ENCODE data around the gene CHCHD4.
"Not testable (repeated sequence)": the region's sequence is repeated elsewhere in the genome, so short reads cannot be mapped to it uniquely, and the experiment has no call there.

CHCHD4 gene

GRCh38 chr3:14118400-14119381 is 6.0 kb downstream of the CHCHD4 start:
- DNase-seq = no peak

DNA sequence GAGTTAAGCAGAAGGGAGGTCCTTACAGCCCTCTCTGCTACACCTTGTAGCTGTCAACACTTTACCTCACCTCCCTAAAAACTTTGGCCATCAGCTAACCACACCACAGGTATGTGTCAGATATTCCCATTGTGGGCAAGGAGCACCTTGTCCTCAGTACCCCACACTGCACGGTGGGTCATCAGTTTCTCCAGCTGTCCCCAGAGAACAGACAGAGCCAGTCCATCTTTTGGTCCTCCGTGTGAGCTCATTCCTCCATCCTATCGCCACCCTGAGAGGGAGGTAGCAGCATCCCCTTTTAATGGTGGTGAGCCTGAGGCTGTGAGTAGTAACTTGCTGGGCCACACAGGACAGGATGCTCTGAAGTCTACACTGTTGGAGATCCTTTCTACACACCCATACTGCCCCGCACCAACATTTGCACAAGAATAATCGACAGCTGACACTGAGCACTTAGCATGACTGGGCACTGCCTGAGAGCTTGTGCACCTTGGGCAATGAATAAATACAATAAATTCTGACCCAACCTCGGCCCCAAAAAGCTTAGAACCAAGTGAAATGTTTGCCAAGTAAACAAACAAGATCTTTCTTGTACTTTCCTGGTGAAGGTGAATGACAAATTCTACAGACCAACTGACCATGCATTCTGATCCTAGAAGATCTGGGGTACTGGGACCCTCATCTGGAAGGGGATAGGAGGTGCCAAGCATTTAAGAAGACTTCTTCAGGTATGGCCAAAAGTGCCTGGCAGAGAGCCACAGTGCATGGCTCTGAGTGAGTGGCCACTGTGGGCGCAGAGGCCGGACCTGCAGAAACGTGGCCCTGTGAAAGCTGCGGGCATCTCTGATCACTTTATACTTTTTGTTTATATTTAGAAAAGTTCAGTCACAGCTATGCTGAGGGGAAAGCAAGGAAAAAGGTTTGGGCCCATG is 6.9 kb downstream of the CHCHD4 start:
- no peak for DNase-seq

GRCh38 chr3:14113965-14114635 is 10.6 kb downstream of the CHCHD4 start:
- DNase-seq = no peak

DNA sequence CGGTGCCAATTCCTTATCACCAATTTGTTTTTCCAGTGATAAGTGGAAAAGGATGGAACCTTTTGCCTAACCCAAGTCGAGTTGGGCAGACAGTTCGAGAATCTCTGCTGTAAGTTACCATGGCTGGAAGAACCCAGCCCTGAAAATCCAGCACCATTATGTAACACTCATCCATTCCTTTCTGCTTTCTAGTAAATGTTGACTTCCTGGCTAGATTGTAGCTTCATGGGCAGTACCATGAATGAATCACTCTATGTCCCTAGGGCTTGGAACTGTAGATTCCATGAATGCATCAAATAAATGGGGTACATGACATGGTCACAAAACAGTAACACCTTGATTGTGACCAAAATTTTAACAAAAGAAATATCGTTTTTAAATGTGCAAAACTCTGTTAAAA is 14.0 kb downstream of the CHCHD4 start:
- DNase-seq = no peak

- not testable (repeated sequence) for DNase-seq
Observed at GRCh38 chr3:14109821-14110220, 14.8 kb downstream of the CHCHD4 start.

DNA sequence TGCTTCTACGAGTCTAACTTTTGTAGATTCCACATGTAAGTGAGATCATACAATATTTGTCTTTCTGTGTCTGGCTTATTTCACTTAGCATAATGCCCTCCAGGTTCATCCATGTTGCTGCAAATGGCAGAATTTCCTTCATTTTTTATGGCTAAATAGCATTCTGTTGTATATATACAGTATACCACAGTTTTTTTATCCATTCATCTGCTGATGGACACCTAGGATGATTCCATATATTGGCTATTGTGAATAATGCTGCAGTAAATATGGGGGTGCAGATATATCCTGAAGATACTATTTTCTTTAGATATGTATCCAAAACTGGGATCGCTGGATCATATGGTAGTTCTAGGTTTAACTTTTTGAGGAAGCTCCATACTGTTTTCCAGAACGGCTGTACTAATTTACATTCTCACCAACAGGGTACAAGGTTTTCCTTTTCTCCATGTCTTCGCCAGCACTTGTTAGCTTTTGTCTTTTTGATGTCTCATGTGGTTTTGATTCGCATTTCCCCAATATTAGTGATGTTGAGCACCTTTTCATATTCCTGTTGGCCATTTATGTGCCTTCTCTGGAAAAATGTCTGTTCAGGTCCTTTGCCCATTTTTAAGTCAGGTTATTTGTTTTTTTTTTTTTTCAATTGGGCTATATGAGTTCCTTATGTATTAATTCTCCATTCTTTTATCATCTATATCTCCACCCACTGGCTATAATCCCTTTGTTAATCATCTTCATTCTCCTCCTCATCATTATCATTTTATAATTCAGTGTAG is 26.9 kb downstream of the CHCHD4 start:
- DNase-seq = no peak

GRCh38 chr3:14096742-14097141 is 27.9 kb downstream of the CHCHD4 start:
- DNase-seq = no peak

DNA sequence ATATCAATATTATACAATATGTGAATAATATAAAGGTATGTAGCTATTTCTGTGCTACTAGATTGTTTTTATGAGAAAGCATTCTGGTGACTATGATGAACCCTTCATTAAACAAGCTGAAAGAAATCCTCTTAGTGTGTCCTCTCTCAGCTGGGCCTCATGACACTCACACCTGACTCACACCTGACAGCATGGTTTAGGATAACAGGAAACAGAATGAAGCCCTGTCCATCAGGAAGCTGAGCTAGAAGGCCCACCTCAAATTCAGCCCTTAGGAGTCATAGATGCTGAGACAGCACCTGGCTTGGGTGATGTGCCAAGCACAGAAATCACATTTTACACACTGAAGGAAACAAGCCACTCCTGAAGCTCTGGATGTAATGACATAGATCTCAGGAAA is 30.8 kb downstream of the CHCHD4 start:
- DNase-seq = no peak

GRCh38 chr3:14092464-14092863 is 32.2 kb downstream of the CHCHD4 start:
- DNase-seq = no peak

- DNase-seq = not testable (repeated sequence)
Observed at GRCh38 chr3:14091959-14092358, 32.7 kb downstream of the CHCHD4 start.

DNA sequence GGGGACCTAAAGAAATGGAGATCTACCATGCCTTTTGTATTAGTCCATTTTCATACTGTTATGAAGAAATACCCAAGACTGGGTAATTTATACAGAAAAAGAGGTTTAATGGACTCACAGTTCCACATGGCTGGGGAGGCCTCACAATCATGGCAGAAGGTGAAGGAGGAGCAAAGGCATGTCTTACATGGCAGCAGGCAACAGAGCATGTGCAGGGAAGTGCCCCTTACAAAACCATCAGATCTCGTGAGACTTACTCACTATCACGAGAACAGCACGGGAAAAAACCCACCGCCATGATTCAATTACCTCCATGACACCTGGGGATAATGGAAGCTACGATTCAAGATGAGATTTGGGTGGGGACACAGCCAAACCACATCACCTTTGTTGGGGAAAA is 37.2 kb downstream of the CHCHD4 start:
- DNase-seq = not testable (repeated sequence)

GRCh38 chr3:14082108-14082657 is 42.5 kb downstream of the CHCHD4 start:
- no peak for DNase-seq

DNA sequence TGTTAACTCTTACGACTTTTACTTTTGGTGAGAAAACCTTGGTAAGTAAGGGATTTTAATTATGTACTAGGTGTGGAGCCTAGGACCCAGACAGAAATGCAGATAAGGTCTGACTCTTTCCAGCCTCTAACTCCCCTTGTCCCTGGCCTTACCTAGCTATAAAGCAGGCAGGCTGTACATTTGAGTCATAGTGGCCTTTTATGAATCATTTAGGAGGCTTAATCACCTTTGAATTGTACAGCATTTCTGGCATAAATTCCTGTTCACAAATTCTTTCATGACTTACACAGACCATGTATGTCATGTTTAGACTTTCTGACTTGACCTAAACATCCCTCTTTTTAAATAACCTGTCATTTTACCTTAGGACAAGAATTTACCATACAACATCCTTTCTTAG is 47.4 kb downstream of the CHCHD4 start:
- no peak for DNase-seq

DNA sequence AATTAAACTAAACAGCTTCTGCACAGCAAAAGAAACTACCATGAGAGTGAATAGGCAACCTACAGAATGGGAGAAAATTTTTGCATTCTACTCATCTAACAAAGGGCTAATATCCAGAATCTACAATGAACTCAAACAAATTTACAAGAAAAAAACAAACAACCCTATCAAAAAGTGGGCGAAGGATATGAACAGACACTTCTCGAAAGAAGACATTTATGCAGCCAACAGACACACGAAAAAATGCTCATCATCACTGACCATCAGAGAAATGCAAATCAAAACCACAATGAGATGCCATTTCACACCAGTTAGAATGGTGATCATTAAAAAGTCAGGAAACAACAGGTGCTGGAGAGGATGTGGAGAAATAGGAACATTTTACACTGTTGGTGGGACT is 49.4 kb downstream of the CHCHD4 start:
- not testable (repeated sequence) for DNase-seq

DNA sequence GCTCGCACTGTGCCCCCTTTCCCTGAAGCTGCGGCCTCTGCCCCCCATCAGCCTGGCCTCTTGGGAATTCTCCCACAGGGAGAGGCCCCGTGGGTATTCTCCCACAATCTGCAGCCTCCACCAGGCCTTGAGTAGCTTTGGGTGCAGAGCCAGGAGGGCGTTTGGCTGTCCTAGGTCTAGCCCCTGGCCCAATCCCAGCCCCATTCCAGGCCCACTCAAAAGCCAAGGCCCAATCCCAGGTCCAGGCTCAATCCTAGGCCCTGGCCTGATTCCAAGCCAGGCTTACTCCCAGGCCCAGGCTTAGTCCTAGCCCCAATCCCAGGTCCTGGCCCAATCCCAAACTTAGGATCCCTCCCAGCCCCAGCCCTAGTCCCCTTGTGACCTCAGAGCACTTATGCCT is 59.8 kb downstream of the CHCHD4 start:
- DNase-seq = no peak

- DNase-seq = no peak
Observed at GRCh38 chr3:14063152-14063551, 61.5 kb downstream of the CHCHD4 start.
